Measurements from ENCODE around the gene HFE. TPM values are rescaled to one million over a fixed set of nuclear protein-coding genes. Genes with fewer than 3 reads are reported as not detected.
"Not testable (repeated sequence)": the region's sequence is repeated elsewhere in the genome, so short reads cannot be mapped to it uniquely, and the experiment has no call there.

Gene HFE
- total RNA-seq, 1 experiment from 2014 or later: 0.67 TPM

GRCh38 chr6:26055719-26056582 lies 31.3 kb upstream of the HFE start:
- Histone ChIP-seq H3K27ac (peak overlapping the region; percentile 99), H3K9me3 (replicated peaks) (no peaks in the 10 kb centered on the region), H3K36me3 (no peaks in the 10 kb centered on the region), H3K4me1 (peaks cover 9% of the 10 kb centered on the region), H3K4me3 (peak overlapping the region; percentile 64), H3K27me3 (no peaks in the 10 kb centered on the region)
- DNase-seq: peak; percentile 91 to 93

- H3K9me3 ChIP-seq (replicated peaks): no peaks in the 10 kb centered on the region
- peak overlapping the region; percentile 99 for H3K27ac ChIP-seq
- DNase-seq: peak; percentile 42 to 66
- H3K36me3 ChIP-seq: no peaks in the 10 kb centered on the region
- no peaks in the 10 kb centered on the region for H3K27me3 ChIP-seq
- H3K4me3 ChIP-seq: peak overlapping the region; percentile 64
- peaks cover 9% of the 10 kb centered on the region for H3K4me1 ChIP-seq
Measured at GRCh38 chr6:26056583-26057350, 30.5 kb upstream of the HFE start.

GRCh38 chr6:26057899-26058298 lies 29.3 kb upstream of the HFE start:
- DNase-seq: peak in 1 of 2 experiments; percentile 22
- Histone ChIP-seq H3K27me3 (no peaks in the 10 kb centered on the region), H3K9me3 (replicated peaks) (no peaks in the 10 kb centered on the region), H3K36me3 (no peaks in the 10 kb centered on the region), H3K4me3 (no peak overlapping the region), H3K27ac (peak overlapping the region; percentile 99), H3K4me1 (peaks cover 9% of the 10 kb centered on the region)

- H3K4me3 ChIP-seq; H3K36me3 ChIP-seq; H3K27me3 ChIP-seq; H3K4me1 ChIP-seq; DNase-seq; H3K9me3 ChIP-seq (replicated peaks): not testable (repeated sequence)
- H3K27ac ChIP-seq: peak overlapping the region; percentile 99; the same call in 1 of the 2 replicates
Measured at GRCh38 chr6:26058477-26059033, 28.7 kb upstream of the HFE start.

DNA sequence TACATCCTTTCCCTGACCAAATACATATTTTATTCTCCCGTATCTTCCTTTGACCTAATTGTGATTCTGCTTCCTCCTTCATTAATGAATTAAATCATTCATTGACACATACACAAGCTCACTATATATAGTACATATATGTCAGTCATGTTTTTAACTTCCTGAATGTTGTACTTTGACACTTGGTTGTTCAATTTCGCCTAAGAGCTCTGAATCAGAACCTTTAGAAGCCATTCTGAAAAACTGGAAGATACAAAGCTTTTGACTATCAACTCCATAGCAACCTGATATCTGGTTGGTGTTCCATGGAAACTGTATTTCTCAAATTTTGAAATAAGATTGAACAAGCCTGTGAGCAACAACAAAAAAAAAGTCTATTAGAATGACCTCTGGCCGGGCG lies 27.3 kb upstream of the HFE start:
- Histone ChIP-seq H3K36me3 (no peaks in the 10 kb centered on the region), H3K4me1 (peaks cover 9% of the 10 kb centered on the region), H3K27ac (no peak overlapping the region), H3K9me3 (replicated peaks) (no peaks in the 10 kb centered on the region), H3K4me3 (no peak overlapping the region), H3K27me3 (no peaks in the 10 kb centered on the region)
- DNase-seq: no peak

DNA sequence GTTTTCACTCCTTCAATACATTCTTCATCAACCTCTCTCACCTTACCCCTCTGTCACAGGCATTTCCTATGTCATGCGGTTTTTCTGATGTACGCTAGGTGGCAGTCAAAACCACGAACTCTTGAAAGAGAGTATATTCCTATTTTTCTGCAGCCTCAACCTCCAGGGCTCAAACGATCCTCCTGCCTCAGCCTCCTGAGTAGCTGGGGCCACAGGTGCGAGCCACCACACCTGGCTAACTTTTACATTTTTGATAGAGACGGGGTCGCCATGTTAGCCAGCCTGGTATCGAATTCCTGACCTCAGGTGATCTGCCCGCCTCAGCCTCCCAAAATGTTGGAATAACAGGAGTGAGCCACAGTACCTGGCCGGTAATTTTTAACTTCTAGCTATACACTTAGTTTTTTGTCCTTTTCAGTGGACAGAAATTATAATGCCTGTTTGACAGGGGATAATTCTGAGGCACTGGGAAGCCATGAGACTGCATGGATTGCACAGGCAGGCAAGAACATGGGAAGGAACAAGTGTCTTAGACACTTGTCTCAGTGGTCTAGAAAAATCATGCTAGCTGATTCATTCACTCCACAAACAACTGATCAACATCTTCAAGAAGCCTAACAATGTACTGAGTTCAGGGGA lies 22.5 kb upstream of the HFE start:
- no peak overlapping the region for H3K4me3 ChIP-seq
- no peaks in the 10 kb centered on the region for H3K4me1 ChIP-seq
- peak; percentile 11 to 67 for DNase-seq
- H3K9me3 ChIP-seq (replicated peaks): no peaks in the 10 kb centered on the region
- no peak overlapping the region for H3K27ac ChIP-seq
- H3K36me3 ChIP-seq: no peaks in the 10 kb centered on the region
- H3K27me3 ChIP-seq: no peaks in the 10 kb centered on the region

- DNase-seq: peak; percentile 42 to 78
- H3K4me3 ChIP-seq: no peak overlapping the region
- no peaks in the 10 kb centered on the region for H3K36me3 ChIP-seq
- H3K27me3 ChIP-seq: no peaks in the 10 kb centered on the region
- H3K4me1 ChIP-seq: no peaks in the 10 kb centered on the region
- H3K27ac ChIP-seq: no peak overlapping the region
- H3K9me3 ChIP-seq (replicated peaks): no peaks in the 10 kb centered on the region
Measured at GRCh38 chr6:26065952-26066380, 21.3 kb upstream of the HFE start.

- H3K9me3 ChIP-seq (replicated peaks): no peaks in the 10 kb centered on the region
- no peak overlapping the region for H3K4me3 ChIP-seq
- H3K36me3 ChIP-seq: no peaks in the 10 kb centered on the region
- no peak for DNase-seq
- no peaks in the 10 kb centered on the region for H3K4me1 ChIP-seq
- H3K27me3 ChIP-seq: no peaks in the 10 kb centered on the region
- H3K27ac ChIP-seq: no peak overlapping the region
Measured at GRCh38 chr6:26067367-26067766, 19.9 kb upstream of the HFE start.

DNA sequence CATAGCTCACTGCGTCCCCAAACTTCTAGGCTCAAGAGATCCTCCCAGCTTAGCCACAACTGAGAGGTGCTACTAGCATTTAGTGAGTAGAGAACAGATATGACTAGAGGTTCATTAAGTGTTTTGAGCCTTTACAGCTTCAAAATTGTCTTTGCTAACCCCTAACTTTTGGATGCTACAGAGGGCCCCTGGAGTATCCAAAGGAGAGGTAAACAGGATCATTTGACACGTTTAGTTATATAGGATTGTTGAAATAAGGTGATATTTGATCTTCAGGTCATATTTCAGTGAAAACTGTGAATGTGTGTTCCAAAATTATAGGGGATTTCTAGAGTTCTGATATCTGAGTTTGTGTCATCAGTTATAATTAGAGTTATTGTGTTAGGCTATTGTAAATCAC lies 19.2 kb upstream of the HFE start:
- Histone ChIP-seq H3K4me1 (no peaks in the 10 kb centered on the region), H3K27ac (no peak overlapping the region), H3K9me3 (replicated peaks) (no peaks in the 10 kb centered on the region), H3K36me3 (no peaks in the 10 kb centered on the region), H3K27me3 (no peaks in the 10 kb centered on the region), H3K4me3 (no peak overlapping the region)
- DNase-seq: no peak

DNA sequence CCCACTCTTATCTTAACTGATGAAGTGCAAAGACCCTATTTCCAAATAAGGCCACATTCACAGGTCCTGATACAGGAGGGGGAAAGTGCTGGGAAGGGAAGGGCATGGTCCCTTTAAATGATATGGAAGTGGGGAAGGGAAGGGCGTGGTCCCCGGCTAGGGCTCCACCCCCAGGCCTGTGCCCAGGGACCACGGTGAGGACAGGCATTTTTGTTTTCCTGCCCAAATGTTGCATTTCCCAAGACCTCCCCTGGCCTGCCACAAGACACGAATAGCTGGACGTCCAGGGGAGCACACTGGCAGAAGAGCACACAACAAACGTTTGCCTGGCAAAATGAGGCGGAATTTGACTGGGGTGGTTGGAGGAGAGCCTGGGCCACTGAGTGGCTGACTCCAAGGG lies 16.1 kb upstream of the HFE start:
- peak; percentile 8 to 33 for DNase-seq
- no peaks in the 10 kb centered on the region for H3K9me3 ChIP-seq (replicated peaks)
- no peaks in the 10 kb centered on the region for H3K27me3 ChIP-seq
- no peak overlapping the region for H3K4me3 ChIP-seq
- H3K27ac ChIP-seq: no peak overlapping the region
- no peaks in the 10 kb centered on the region for H3K4me1 ChIP-seq
- no peaks in the 10 kb centered on the region for H3K36me3 ChIP-seq

DNA sequence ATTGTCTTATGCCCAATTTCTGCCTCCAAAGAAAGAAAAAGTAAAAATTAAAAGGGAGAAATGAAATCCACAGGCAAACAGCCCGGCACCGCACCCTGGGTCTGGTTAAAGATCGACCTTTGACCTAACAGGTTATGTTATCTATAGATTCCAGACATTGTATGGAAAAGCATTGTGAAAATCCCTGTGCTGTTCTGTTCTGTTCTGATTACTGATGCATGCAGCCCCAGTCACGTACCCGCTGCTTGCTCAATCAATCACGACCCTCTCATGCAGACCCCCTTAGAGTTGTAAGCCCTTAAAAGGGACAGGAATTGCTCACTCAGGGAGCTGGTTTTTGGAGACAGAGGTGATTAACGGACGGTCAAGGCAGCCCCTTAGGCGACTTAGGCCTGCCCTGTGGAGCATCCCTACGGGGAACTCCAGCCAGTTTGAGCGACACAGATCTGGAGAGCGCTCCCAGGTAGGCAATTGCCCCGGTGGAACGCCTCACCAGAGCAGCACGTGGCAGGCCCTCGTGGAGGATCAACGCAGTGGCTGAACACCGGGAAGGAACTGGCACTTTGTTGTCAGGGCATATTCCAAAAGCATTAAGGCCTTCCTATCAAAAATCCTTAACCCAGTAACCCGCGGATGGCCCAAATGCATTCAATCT lies 12.0 kb upstream of the HFE start:
- no peak overlapping the region for H3K27ac ChIP-seq
- no peaks in the 10 kb centered on the region for H3K36me3 ChIP-seq
- no peak overlapping the region for H3K4me3 ChIP-seq
- no peaks in the 10 kb centered on the region for H3K9me3 ChIP-seq (replicated peaks)
- H3K27me3 ChIP-seq: no peaks in the 10 kb centered on the region
- DNase-seq: no peak
- no peaks in the 10 kb centered on the region for H3K4me1 ChIP-seq

DNA sequence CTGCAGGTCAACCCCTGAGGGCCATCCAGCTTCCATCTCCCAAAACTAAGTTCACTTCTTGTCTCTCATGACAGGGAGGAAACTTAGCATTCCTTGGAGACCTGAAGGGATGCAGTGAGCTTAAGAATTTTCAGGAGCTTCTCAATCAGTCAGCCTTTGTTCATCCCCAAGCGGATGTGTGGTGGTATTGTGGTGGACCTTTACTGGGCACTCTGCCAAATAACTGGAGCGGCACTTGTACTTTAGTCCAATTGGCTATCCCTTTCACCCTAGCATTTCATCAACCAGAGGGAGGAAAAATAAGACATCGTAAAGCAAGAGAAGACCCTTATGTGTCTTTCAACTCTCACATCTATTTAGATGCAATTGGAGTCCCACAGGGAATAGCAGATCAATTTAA lies 9.2 kb upstream of the HFE start:
- H3K4me1 ChIP-seq; H3K36me3 ChIP-seq; H3K4me3 ChIP-seq; H3K27ac ChIP-seq; H3K9me3 ChIP-seq (replicated peaks); H3K27me3 ChIP-seq: not testable (repeated sequence)
- peak; percentile 66 to 68 for DNase-seq

- H3K36me3 ChIP-seq; H3K9me3 ChIP-seq (replicated peaks); H3K4me3 ChIP-seq; H3K4me1 ChIP-seq; H3K27me3 ChIP-seq; H3K27ac ChIP-seq; DNase-seq: not testable (repeated sequence)
Measured at GRCh38 chr6:26081096-26081495, 6.1 kb upstream of the HFE start.

GRCh38 chr6:26086211-26086610 lies 1.0 kb upstream of the HFE start:
- no peak overlapping the region for H3K4me3 ChIP-seq
- H3K27me3 ChIP-seq: no peaks in the 10 kb centered on the region
- H3K4me1 ChIP-seq: no peaks in the 10 kb centered on the region
- no peaks in the 10 kb centered on the region for H3K9me3 ChIP-seq (replicated peaks)
- DNase-seq: no peak
- H3K27ac ChIP-seq: no peak overlapping the region
- no peaks in the 10 kb centered on the region for H3K36me3 ChIP-seq
